Subcutaneous preadipocyte (primary cell): ENCODE results near the gene GHITM. TPM values are rescaled to one million over a fixed set of nuclear protein-coding genes. Genes with fewer than 3 reads are reported as not detected.

Experiments
- total RNA-seq: library from RNA; depleted of rRNA; stranded (reverse); fragments of >200 nt; gene quantifications from 2 replicates; pipeline ENCODE4 v1.2.3, GENCODE V29; 2012

GHITM gene
- 132 and 143 TPM in 2 replicates for total RNA-seq

GRCh38 chr10:84139126-84140035 lies at the start of gene GHITM:
Gene GHITM, plus strand, starts transcription at chr10:84139509. Its CDS starts 1,992 bp downstream, at chr10:84141501.

GRCh38 chr10:84173501-84173929 lies 34.2 kb downstream of the GHITM start, which contains the start of gene GPR15LG:
Gene GPR15LG, plus strand, starts transcription at chr10:84173801. Its CDS starts 51 bp downstream, at chr10:84173852.

GRCh38 chr10:84194424-84195043 lies 55.2 kb downstream of the GHITM start, which contains the start of gene CDHR1:
Gene CDHR1, plus strand, starts transcription at chr10:84194537. Its CDS starts 224 bp downstream, at chr10:84194761.

Other genes with a start within 250 kb of the GHITM start
- not detected in 2 replicates for gene GPR15LG, start 34.3 kb downstream of the GHITM start, total RNA-seq
- 0.20 TPM in 1 of 2 replicates, not detected in the other for gene CDHR1, start 55.0 kb downstream of the GHITM start, total RNA-seq
- not detected in 2 replicates for gene LRIT2, start 86.0 kb downstream of the GHITM start, total RNA-seq
- not detected in 2 replicates for gene LRIT1, start 102.0 kb downstream of the GHITM start, total RNA-seq
- not detected in 2 replicates for gene RGR, start 105.5 kb downstream of the GHITM start, total RNA-seq
- gene CCSER2, start 189.1 kb downstream of the GHITM start, total RNA-seq, result 19.1 and 27.0 TPM in 2 replicates